ENCODE measurements around the gene CRACR2B.

DNA sequence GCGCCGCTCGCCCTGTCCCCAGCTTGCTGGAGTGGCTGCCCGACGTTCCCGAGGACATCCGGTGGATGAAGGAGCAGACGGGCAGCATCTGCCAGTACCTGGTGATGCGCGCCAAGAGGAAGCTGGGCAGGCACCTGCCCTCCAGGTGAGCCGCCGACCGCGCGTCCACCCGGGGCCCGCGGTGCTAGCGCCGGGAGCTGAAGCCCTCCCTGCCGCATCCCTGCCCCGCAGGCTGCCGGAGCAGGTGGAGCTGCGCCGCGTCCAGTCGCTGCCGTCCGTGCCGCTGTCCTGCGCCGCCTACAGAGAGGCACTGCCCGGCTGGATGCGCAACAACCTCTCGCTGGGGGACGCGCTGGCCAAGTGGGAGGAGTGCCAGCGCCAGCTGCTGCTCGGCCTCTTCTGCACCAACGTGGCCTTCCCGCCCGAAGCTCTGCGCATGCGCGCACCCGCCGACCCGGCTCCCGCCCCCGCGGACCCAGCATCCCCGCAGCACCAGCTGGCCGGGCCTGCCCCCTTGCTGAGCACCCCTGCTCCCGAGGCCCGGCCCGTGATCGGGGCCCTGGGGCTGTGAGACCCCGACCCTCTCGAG, 3.3 kb upstream of the CRACR2B start:
- TF ChIP-seq TGIF2 (CRISPR knock-in tag; IDR thresholded peaks at IDR 0.05): no peak
- TF ChIP-seq ZNF12 (CRISPR knock-in tag; IDR thresholded peaks at IDR 0.05): no peak
- no peak for TF ChIP-seq SRF (IDR thresholded peaks at IDR 0.05; ENCODE audit: low read depth, low read length)
- TF ChIP-seq MTA3 (CRISPR knock-in tag; IDR thresholded peaks at IDR 0.05): no peak
- no peak for TF ChIP-seq ZFX (CRISPR knock-in tag; IDR thresholded peaks at IDR 0.05; ENCODE audit: low read depth)
- TF ChIP-seq ZNF577 (CRISPR knock-in tag; IDR thresholded peaks at IDR 0.05; ENCODE audit: borderline replicate concordance, low read depth): no peak
- TF ChIP-seq HES4 (CRISPR knock-in tag; IDR thresholded peaks at IDR 0.05; ENCODE audit: borderline replicate concordance): no peak
- TF ChIP-seq ZNF136 (CRISPR knock-in tag; IDR thresholded peaks at IDR 0.05; ENCODE audit: low read depth): no peak
- TF ChIP-seq ZNF484 (CRISPR knock-in tag; IDR thresholded peaks at IDR 0.05; ENCODE audit: borderline replicate concordance, low read depth): no peak
- TF ChIP-seq ZNF562 (CRISPR knock-in tag; IDR thresholded peaks at IDR 0.05; ENCODE audit: borderline replicate concordance): no peak
- TF ChIP-seq HDAC2 (CRISPR knock-in tag; IDR thresholded peaks at IDR 0.05): no peak

Data from HepG2 (cell line).